GM12864 (cell line): ENCODE results near the gene FBXL16.

Experiments used
- DNase-seq: peaks from one replicate; pipeline ENCODE4 v3.0.0-alpha.2; 2011; ENCODE audit warnings: low read depth
- H3K4me3 ChIP-seq: 2 replicates; pipeline ENCODE4 v1.5.1; 2011; ENCODE audit warnings: mild to moderate bottlenecking, low read depth, low read length, control low read depth
- CTCF ChIP-seq: IDR thresholded peaks from 2 replicates; pipeline ENCODE4 v1.5.1; 2011; ENCODE audit warnings: low read depth, mild to moderate bottlenecking, moderate library complexity, low read length, control low read depth, inconsistent platforms; ENCODE audit errors: missing control alignments

The FBXL16 gene

GRCh38 chr16:740459-740763, 34.8 kb upstream of the FBXL16 start:
- DNase-seq, result no peak
- TF ChIP-seq CTCF, result no peak
- H3K4me3 ChIP-seq, result peak overlapping the region; percentile 91

GRCh38 chr16:739560-740458, 34.2 kb upstream of the FBXL16 start:
- no peak for DNase-seq
- no peak for TF ChIP-seq CTCF
- peak overlapping the region; percentile 91 for H3K4me3 ChIP-seq

- TF ChIP-seq CTCF, result no peak
- no peak overlapping the region for H3K4me3 ChIP-seq
- DNase-seq, result no peak
These were observed 31.4 kb upstream of the FBXL16 start for GRCh38 chr16:736936-737481.

GRCh38 chr16:735982-736453, 30.4 kb upstream of the FBXL16 start:
- TF ChIP-seq CTCF, result no peak
- DNase-seq, result no peak
- no peak overlapping the region for H3K4me3 ChIP-seq

- TF ChIP-seq CTCF, result no peak
- no peak overlapping the region; the same call in 1 of the 2 replicates for H3K4me3 ChIP-seq
- no peak for DNase-seq
These were observed 29.6 kb upstream of the FBXL16 start for GRCh38 chr16:734981-735881.

- no peak for TF ChIP-seq CTCF
- H3K4me3 ChIP-seq, result no peak overlapping the region
- no peak for DNase-seq
These were observed 28.8 kb upstream of the FBXL16 start for GRCh38 chr16:734208-734980.
